Measurements from ENCODE around the gene DISP2. TPM values are rescaled to one million over a fixed set of nuclear protein-coding genes. Genes with fewer than 3 reads are reported as not detected.

Gene DISP2
- total RNA-seq, 6 experiments from 2014 or later = 0.06 to 0.71 (median 0.16) TPM

GRCh38 chr15:40410476-40410875 lies 52.5 kb downstream of the DISP2 start:
- ATAC-seq (no peak), DNase-seq (no peak)
- intact Hi-C loops (cut with DNase I) = loop anchor here in 1 of 2 donors (10.0 kb wide), 1 partner anchor 46 kb away; no protein-coding TSS in a partner anchor
- H3K36me3 ChIP-seq = peaks cover 0 to 62% (median 21%) of the 10 kb centered on the region in 4 donors
- WGBS (ENCODE audit: insufficient coverage, low coverage, low lambda C conversion rate, missing lambda C conversion rate) = 91% methylated on average over 7 of the region's 11 CpGs
- peaks cover 0 to 36% (median 10%) of the 10 kb centered on the region in 4 donors for H3K4me1 ChIP-seq
- H3K4me3 ChIP-seq = no peak overlapping the region
- H3K27ac ChIP-seq = no peak overlapping the region
- H3K27me3 ChIP-seq = no peaks in the 10 kb centered on the region
- TF ChIP-seq CTCF (IDR thresholded peaks at IDR 0.05) = no peak
- TF ChIP-seq POLR2A (IDR thresholded peaks at IDR 0.05) = no peak
- H3K9me3 ChIP-seq = no peaks in the 10 kb centered on the region

- Histone ChIP-seq H3K4me1 (peaks cover 0 to 26% (median 8%) of the 10 kb centered on the region in 4 donors), H3K9me3 (no peaks in the 10 kb centered on the region), H3K4me3 (peak overlapping the region in 2 of 3 donors; percentile 17 to 20), H3K36me3 (peaks cover 0 to 77% (median 29%) of the 10 kb centered on the region in 4 donors), H3K27me3 (no peaks in the 10 kb centered on the region), H3K27ac (peak overlapping the region; percentile 22 to 81 (median 64))
- 27% methylated on average over 7 of the region's 7 CpGs for WGBS (ENCODE audit: insufficient coverage, low coverage, low lambda C conversion rate, missing lambda C conversion rate)
- ATAC-seq (peak; percentile 92 to 95 (median 92)), DNase-seq (peak; percentile 71 to 91 (median 83))
- TF ChIP-seq POLR2A (IDR thresholded peaks at IDR 0.05) (no peak), CTCF (IDR thresholded peaks at IDR 0.05) (no peak)
- intact Hi-C loops (cut with DNase I) = loop anchor here in 1 of 2 donors (10.0 kb wide), 1 partner anchor 47 kb away; no protein-coding TSS in a partner anchor
Measured at GRCh38 chr15:40412095-40412759, 54.2 kb downstream of the DISP2 start.

GRCh38 chr15:40413036-40413435 lies 55.0 kb downstream of the DISP2 start:
- Histone ChIP-seq H3K36me3 (peaks cover 0 to 72% (median 32%) of the 10 kb centered on the region in 4 donors), H3K27me3 (no peaks in the 10 kb centered on the region), H3K9me3 (no peaks in the 10 kb centered on the region), H3K4me3 (peak overlapping the region in 1 of 3 donors; percentile 17), H3K27ac (peak overlapping the region; percentile 22 to 81 (median 64)), H3K4me1 (peaks cover 0 to 19% (median 8%) of the 10 kb centered on the region in 4 donors)
- peak; percentile 51 to 65 (median 58) for ATAC-seq
- intact Hi-C loops (cut with DNase I) = loop anchor here in 1 of 2 donors (10.0 kb wide), 1 partner anchor 48 kb away; no protein-coding TSS in a partner anchor
- TF ChIP-seq POLR2A (IDR thresholded peaks at IDR 0.05) (no peak), CTCF (IDR thresholded peaks at IDR 0.05) (no peak)
- WGBS (ENCODE audit: insufficient coverage, low coverage, low lambda C conversion rate, missing lambda C conversion rate) = 23% methylated on average over 4 of the region's 9 CpGs
- DNase-seq = no peak

- no peak for TF ChIP-seq POLR2A (IDR thresholded peaks at IDR 0.05)
- TF ChIP-seq CTCF (IDR thresholded peaks at IDR 0.05) = no peak
- Histone ChIP-seq H3K36me3 (peaks cover 0 to 68% (median 35%) of the 10 kb centered on the region in 4 donors), H3K4me3 (no peak overlapping the region), H3K27me3 (no peaks in the 10 kb centered on the region), H3K9me3 (no peaks in the 10 kb centered on the region), H3K4me1 (peaks cover 0 to 20% (median 8%) of the 10 kb centered on the region in 4 donors), H3K27ac (no peak overlapping the region)
- ATAC-seq (no peak), DNase-seq (no peak)
- intact Hi-C loops (cut with DNase I) = loop anchor here in 1 of 2 donors (10.0 kb wide), 1 partner anchor 50 kb away; no protein-coding TSS in a partner anchor
- WGBS (ENCODE audit: insufficient coverage, low coverage, low lambda C conversion rate, missing lambda C conversion rate) = no CpG with 5 or more reads among the region's 7 CpGs
Measured at GRCh38 chr15:40414816-40415215, 56.8 kb downstream of the DISP2 start.
